ENCODE measurements around the gene NLRP9.

NLRP9 gene

GRCh38 chr19:55716531-55716930 lies 21.7 kb downstream of the NLRP9 start:
- no peak for TF ChIP-seq CTCF (IDR thresholded peaks at IDR 0.05; ENCODE audit: poor library complexity, severe bottlenecking)
- Histone ChIP-seq H3K36me3 (ENCODE audit: low read depth) (no peaks in the 10 kb centered on the region), H3K9me3 (ENCODE audit: severe bottlenecking) (no peaks in the 10 kb centered on the region), H3K4me1 (ENCODE audit: insufficient read depth, poor library complexity, severe bottlenecking) (no peaks in the 10 kb centered on the region), H3K27me3 (ENCODE audit: insufficient read depth, poor library complexity, severe bottlenecking) (no peaks in the 10 kb centered on the region), H3K27ac (ENCODE audit: poor library complexity, severe bottlenecking) (no peak overlapping the region), H3K4me3 (ENCODE audit: severe bottlenecking) (no peak overlapping the region)
- ATAC-seq (ENCODE audit: low read depth), result no peak
- no peak for DNase-seq (ENCODE audit: low spot score)

DNA sequence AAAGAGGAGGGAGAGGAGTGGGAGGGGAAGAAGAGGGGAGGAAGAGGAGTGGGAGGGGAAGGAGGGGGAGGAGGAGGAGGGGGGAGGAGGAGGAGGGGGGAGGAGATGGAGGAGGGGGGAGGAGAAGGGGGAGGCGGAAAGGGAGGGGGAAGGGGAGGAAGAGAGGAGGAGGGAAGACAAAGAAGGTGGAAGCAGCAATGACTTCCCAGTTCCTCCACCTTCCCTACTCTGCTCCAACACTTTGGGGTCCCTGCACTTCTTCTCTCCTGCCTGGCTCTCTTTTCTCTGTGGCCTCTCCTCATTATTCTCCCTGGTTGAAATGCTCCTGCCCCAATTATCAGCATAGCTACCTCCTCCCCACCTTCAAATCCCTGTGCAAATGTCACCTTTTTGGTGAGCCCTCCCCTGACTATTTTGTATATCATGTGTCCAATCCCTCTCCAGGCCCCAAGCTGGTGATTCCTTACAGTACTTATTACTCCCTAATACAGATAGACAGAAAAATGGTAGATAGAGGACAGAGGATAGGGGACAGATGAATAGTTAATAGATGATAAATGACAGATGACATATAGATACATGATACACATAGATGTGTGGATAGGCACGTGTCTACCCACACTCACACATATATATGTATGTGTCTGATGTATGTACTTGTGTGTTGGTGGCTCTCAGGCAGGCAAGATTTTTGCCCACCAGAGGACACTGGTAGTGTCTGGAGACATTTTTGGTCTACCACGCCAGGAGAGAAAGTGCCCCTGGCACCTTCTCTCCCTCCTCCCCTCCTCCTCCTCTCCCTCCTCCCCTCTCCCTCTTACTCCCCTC lies 25.2 kb downstream of the NLRP9 start:
- Histone ChIP-seq H3K27me3 (ENCODE audit: insufficient read depth, poor library complexity, severe bottlenecking) (no peaks in the 10 kb centered on the region), H3K9me3 (ENCODE audit: severe bottlenecking) (no peaks in the 10 kb centered on the region), H3K27ac (ENCODE audit: poor library complexity, severe bottlenecking) (no peak overlapping the region), H3K4me1 (ENCODE audit: insufficient read depth, poor library complexity, severe bottlenecking) (no peaks in the 10 kb centered on the region), H3K4me3 (ENCODE audit: severe bottlenecking) (no peak overlapping the region), H3K36me3 (ENCODE audit: low read depth) (no peaks in the 10 kb centered on the region)
- no peak for TF ChIP-seq CTCF (IDR thresholded peaks at IDR 0.05; ENCODE audit: poor library complexity, severe bottlenecking)
- no peak for DNase-seq (ENCODE audit: low spot score)
- ATAC-seq (ENCODE audit: low read depth), result no peak

DNA sequence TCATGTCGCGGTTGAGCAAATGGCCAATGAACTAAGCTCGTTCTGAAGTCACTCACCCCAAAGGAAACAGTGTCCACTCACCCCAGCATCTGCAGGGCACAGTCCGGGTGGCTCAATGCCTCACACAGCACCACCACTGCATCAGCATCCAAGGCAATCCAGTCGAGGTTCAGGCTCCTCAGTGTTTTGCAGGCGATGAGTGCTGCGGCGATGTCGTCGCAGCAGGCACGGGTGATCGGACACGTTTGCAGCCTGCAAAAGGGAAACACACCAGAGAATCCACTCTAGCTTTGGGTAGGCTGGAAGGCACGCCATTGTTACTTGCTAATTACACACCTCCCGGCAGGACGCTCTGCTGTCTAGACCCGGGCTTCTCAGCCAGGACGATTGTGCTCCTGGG lies 26.5 kb downstream of the NLRP9 start:
- Histone ChIP-seq H3K4me3 (ENCODE audit: severe bottlenecking) (no peak overlapping the region), H3K4me1 (ENCODE audit: insufficient read depth, poor library complexity, severe bottlenecking) (no peaks in the 10 kb centered on the region), H3K27me3 (ENCODE audit: insufficient read depth, poor library complexity, severe bottlenecking) (no peaks in the 10 kb centered on the region), H3K27ac (ENCODE audit: poor library complexity, severe bottlenecking) (no peak overlapping the region), H3K36me3 (ENCODE audit: low read depth) (no peaks in the 10 kb centered on the region), H3K9me3 (ENCODE audit: severe bottlenecking) (no peaks in the 10 kb centered on the region)
- ATAC-seq (ENCODE audit: low read depth), result no peak
- no peak for DNase-seq (ENCODE audit: low spot score)
- TF ChIP-seq CTCF (IDR thresholded peaks at IDR 0.05; ENCODE audit: poor library complexity, severe bottlenecking), result no peak

DNA sequence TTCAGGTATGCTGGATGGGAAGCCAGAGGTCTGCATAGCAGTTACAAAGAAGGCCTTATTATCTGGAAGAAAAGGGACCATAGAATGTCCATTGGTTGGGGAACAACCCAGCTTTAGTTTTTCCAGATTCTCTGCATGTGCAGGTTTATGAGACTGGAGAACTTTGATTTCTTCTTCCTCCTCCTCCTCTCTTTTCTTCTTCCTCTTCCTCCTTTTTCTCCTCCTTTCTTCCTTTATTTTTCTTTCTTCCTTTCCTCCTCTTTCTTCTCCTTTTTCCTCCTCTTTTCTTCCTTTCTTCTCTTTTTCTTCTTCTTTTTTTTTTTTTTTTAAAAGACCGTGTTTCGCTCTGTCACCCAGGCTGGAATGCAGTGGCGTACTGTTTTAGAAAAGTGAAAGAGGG lies 32.2 kb downstream of the NLRP9 start:
- H3K27me3 ChIP-seq (ENCODE audit: insufficient read depth, poor library complexity, severe bottlenecking), result no peaks in the 10 kb centered on the region
- no peak for DNase-seq (ENCODE audit: low spot score)
- ATAC-seq (ENCODE audit: low read depth), result no peak
- no peaks in the 10 kb centered on the region for H3K9me3 ChIP-seq (ENCODE audit: severe bottlenecking)
- 0 out of 2 replicates have a peak, but pooled peaks cover 7% of the 10 kb centered on the region for H3K36me3 ChIP-seq (ENCODE audit: low read depth)
- TF ChIP-seq CTCF (IDR thresholded peaks at IDR 0.05; ENCODE audit: poor library complexity, severe bottlenecking), result no peak
- no peak overlapping the region for H3K4me3 ChIP-seq (ENCODE audit: severe bottlenecking)
- no peaks in the 10 kb centered on the region for H3K4me1 ChIP-seq (ENCODE audit: insufficient read depth, poor library complexity, severe bottlenecking)
- no peak overlapping the region for H3K27ac ChIP-seq (ENCODE audit: poor library complexity, severe bottlenecking)

Data from RWPE2 (cell line).